ENCODE data around the gene SIGLEC5.
"Not testable (repeated sequence)": the region's sequence is repeated elsewhere in the genome, so short reads cannot be mapped to it uniquely, and the experiment has no call there.

SIGLEC5 gene

DNA sequence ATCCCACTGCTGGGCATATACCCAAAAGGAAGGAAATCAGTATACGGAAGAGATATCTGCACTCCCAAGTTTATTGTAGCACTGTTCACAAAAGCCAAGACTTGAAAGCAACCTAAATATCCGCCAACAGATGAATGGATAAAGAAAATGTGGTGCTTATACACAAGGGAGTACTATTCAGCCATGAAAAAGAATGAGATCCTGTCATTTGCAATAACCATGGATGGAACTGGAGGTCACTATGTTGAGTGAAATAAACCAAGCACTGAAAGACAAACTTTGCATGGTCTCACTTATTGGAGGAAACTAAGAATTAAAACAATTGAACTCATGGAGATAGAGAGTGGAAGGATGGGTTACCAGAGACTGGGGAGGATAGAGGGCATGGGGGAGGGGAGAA is 23.0 kb upstream of the SIGLEC5 start:
- no peaks in the 10 kb centered on the region for H3K27me3 ChIP-seq (ENCODE audit: insufficient read depth, poor library complexity, severe bottlenecking)
- TF ChIP-seq CTCF (IDR thresholded peaks at IDR 0.05; ENCODE audit: insufficient read depth, low read length) = no peak
- no peak for TF ChIP-seq GABPA (IDR thresholded peaks at IDR 0.05; ENCODE audit: low read depth)
- no peak for TF ChIP-seq SPI1 (IDR thresholded peaks at IDR 0.05; ENCODE audit: borderline replicate concordance, low read depth)
- no peak for TF ChIP-seq POLR2AphosphoS5 (IDR thresholded peaks at IDR 0.05; ENCODE audit: low read depth)
- no peak for TF ChIP-seq REST (IDR thresholded peaks at IDR 0.05; ENCODE audit: insufficient replicate concordance, low read depth)
- DNase-seq (ENCODE audit: low read depth in 1 of 2, low spot score in 1 of 2) = no peak
- no peak overlapping the region for H3K4me3 ChIP-seq (replicated peaks; ENCODE audit: insufficient read depth, low read length)
- no peak overlapping the region for H3K27ac ChIP-seq (replicated peaks)

DNA sequence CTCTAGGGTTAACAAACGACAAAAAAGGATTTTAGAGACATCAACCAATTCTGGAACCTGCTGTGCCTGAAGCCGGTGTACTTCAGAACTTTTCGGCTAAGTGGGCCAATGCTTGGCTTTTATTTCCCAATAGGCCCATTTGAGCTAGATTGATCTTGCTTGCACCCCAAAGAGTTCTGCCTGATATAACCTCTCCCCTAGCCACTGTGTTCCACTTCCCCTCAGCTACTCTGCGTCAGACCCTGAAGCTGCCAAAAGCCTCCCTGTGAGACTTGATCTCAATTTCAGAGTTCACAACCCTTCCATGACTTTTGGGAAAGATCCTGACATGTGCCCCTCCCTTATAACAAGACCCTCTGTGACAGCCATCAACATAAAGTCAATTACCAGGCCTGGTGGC is 22.1 kb upstream of the SIGLEC5 start:
- Histone ChIP-seq H3K27ac (replicated peaks) (no peak overlapping the region; the same call in 1 of the 2 replicates), H3K27me3 (ENCODE audit: insufficient read depth, poor library complexity, severe bottlenecking) (no peaks in the 10 kb centered on the region), H3K4me3 (replicated peaks; ENCODE audit: insufficient read depth, low read length) (no peak overlapping the region)
- TF ChIP-seq CTCF (IDR thresholded peaks at IDR 0.05; ENCODE audit: insufficient read depth, low read length) (no peak), REST (IDR thresholded peaks at IDR 0.05; ENCODE audit: insufficient replicate concordance, low read depth) (no peak), POLR2AphosphoS5 (IDR thresholded peaks at IDR 0.05; ENCODE audit: low read depth) (no peak), GABPA (IDR thresholded peaks at IDR 0.05; ENCODE audit: low read depth) (no peak), SPI1 (IDR thresholded peaks at IDR 0.05; ENCODE audit: borderline replicate concordance, low read depth) (no peak)
- no peak for DNase-seq (ENCODE audit: low read depth in 1 of 2, low spot score in 1 of 2)

DNA sequence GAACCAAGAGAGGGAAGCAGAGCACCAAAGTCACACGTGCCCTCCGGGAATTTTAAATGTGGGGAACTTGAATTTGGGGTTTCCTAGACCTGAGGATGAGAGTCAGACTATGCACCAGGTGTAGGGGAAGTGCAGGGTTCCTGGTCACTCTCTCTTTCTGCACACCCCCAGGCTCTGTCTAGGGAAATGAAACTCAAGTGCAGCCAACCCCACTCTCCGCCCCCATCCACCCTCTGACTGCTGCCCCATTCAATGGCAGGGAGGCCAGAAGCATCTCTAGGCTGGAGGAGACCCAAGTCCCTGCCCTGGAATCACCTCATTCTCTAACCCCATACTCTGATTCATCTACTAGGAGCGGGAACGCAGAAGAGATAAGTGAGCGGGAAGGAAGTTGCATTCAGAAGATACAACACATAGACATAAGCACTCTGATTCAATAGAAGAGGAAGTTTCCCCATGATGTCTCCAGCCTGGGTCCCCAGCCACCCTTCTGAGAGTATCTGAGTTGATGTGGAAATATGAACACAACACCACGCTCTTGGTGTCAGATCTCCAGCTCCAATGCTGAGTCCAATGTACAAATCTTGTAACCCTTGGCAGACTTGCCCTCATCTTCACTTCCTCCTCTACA is 21.1 kb upstream of the SIGLEC5 start:
- no peak for TF ChIP-seq POLR2AphosphoS5 (IDR thresholded peaks at IDR 0.05; ENCODE audit: low read depth)
- peak; percentile 18; the same call in 1 of the 2 replicates for TF ChIP-seq SPI1 (IDR thresholded peaks at IDR 0.05; ENCODE audit: borderline replicate concordance, low read depth)
- Histone ChIP-seq H3K27me3 (ENCODE audit: insufficient read depth, poor library complexity, severe bottlenecking) (no peaks in the 10 kb centered on the region), H3K4me3 (replicated peaks; ENCODE audit: insufficient read depth, low read length) (no peak overlapping the region), H3K27ac (replicated peaks) (no peak overlapping the region)
- DNase-seq (ENCODE audit: low read depth in 1 of 2, low spot score in 1 of 2) = peak; percentile 60 to 91

- peak overlapping the region; percentile 62 for H3K27ac ChIP-seq (replicated peaks)
- DNase-seq (ENCODE audit: low read depth in 1 of 2, low spot score in 1 of 2) = no peak
- H3K4me3 ChIP-seq (replicated peaks; ENCODE audit: insufficient read depth, low read length) = no peak overlapping the region
- TF ChIP-seq GABPA (IDR thresholded peaks at IDR 0.05; ENCODE audit: low read depth) = no peak
- no peak for TF ChIP-seq REST (IDR thresholded peaks at IDR 0.05; ENCODE audit: insufficient replicate concordance, low read depth)
- no peak for TF ChIP-seq SPI1 (IDR thresholded peaks at IDR 0.05; ENCODE audit: borderline replicate concordance, low read depth)
- no peak for TF ChIP-seq CTCF (IDR thresholded peaks at IDR 0.05; ENCODE audit: insufficient read depth, low read length)
- no peak for TF ChIP-seq POLR2AphosphoS5 (IDR thresholded peaks at IDR 0.05; ENCODE audit: low read depth)
- H3K27me3 ChIP-seq (ENCODE audit: insufficient read depth, poor library complexity, severe bottlenecking) = no peaks in the 10 kb centered on the region
These were observed 17.1 kb upstream of the SIGLEC5 start for GRCh38 chr19:51647318-51647717.

DNA sequence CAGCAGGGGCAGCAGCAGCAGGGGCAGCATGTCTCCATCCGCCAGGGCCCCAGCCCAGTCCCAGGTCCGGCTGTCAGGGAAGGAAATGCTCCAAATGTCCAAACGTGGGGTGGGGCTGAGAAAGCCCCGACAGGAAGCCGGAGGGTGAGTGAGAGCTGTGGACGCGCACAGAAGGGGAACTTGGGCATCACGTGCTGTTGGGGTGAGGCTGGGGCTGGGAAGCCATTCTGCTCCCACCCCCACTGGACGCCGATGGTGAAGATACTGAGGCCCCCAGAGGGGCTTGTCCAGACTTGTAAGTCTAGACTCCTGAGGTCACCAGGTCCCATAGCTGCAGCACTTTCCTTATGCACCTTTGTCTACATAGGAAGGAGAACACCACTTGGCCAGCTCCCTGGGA is 16.5 kb upstream of the SIGLEC5 start, which contains the start of gene SIGLEC14:
Gene SIGLEC14 (minus strand): TSS at position 96 of the 400 bp plus-strand sequence. CDS start 66 bp downstream, at position 30.
- Histone ChIP-seq H3K27ac (replicated peaks) (peak within 1 kb of the TSS; percentile 62), H3K4me3 (replicated peaks; ENCODE audit: insufficient read depth, low read length) (peak within 1 kb of the TSS; percentile 52)
- H3K27me3 ChIP-seq (ENCODE audit: insufficient read depth, poor library complexity, severe bottlenecking); DNase-seq (ENCODE audit: low read depth in 1 of 2, low spot score in 1 of 2): not testable (repeated sequence)
